Stimulated activated CD8-positive, alpha-beta memory T cell treated with anti-CD3 and anti-CD28 coated beads, Interleukin-15, amount 100 ng/mL, for 4 hours (primary cell): Measurements from ENCODE around the gene LRRC1.

Experiments
- DNase-seq, 2 donors: peaks; one replicate each; pipeline ENCODE4 v3.0.0-alpha.2; 2020; ENCODE audit warnings: low read depth in 2 of 2

Gene LRRC1

DNA sequence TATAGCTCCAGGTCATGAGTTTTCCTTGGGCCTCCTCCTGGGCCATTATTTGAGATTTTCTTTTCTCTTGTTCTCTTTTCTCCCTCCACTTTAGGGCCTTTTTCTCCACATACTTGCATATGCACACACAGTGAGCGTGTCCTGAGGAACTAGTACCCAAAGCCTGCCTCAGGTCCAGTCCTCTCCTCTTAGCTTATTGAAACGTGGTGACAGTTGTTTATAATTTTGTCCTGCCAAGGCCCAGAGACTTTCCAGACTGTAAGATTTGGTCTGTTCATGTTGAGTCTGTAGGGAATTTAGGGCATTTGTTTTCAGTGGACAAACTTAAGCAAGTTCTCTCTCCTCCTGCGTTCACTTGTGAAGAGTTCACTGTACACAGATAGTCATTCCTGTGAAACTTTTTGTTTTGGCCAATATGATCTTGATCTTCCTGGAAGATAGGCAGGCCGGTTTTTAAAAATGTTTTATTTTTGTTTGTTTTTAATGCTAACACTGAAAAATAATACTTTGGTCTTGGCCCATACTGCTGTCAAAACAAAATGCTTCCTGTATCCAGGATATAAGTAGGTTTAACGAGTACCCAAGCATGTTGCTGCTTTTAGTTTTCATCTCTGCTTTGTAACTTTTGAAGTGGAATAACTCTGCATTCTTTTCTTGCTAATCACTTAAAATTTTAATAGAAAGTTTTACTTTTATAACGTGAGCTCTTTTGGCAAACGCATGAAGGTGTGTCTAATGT, 20.7 kb downstream of the LRRC1 start:
- no peak for DNase-seq

GRCh38 chr6:53818858-53819609, 24.2 kb downstream of the LRRC1 start:
- no peak for DNase-seq

DNA sequence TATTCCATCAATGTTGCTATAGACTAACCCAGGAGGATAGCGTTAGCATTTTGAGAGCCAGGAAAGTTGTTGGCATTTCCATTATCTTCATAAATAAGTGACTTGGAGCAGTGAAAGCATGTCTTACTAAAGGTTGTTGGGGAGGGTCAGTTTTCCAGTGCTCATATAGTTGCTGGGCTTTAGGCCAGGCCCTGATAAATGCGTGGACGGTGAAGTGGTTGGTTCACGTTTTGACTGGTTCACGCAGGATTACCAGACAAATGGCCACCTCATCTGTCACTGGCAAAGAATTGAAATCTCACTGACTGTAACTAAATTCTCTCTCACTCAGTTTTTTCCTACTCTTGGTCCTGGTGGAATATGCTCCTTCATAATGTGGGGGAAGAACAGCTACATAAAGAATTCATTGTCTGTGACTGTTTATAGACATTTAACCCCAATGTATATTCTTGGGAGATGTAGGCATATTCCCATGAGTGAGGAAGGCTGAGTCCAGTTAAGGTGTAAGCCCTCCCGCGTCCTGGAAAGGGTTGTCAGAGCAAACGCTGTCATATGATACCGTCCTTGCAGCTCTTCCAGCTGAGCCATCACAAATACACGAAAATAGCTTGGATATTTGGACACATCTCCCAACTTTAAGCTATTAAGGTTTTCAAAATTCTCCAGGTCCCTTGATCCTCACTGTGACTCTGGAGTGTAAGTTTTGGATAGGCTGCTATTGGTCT, 27.8 kb downstream of the LRRC1 start:
- no peak for DNase-seq

DNA sequence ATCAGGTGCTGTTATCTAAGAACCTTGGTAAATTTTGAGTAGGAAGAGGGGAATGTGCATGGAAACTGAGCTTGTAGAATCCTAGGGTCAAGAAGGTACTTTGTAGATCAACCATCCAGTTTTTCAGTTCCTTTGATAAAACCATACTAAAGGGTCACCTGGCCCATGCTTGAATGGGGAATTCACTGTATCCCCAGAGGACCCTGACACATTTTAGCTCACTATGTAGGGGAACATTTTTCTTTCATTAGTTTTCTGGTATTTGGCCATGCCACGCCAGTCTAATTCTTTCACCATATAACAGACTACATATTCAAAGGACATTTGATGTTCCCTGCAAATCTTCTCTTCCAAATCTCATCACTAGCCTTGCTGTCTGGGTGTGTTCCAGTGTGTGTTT, 29.9 kb downstream of the LRRC1 start:
- no peak for DNase-seq

- DNase-seq, result no peak
Measured at GRCh38 chr6:53825532-53826321, 30.9 kb downstream of the LRRC1 start.

DNA sequence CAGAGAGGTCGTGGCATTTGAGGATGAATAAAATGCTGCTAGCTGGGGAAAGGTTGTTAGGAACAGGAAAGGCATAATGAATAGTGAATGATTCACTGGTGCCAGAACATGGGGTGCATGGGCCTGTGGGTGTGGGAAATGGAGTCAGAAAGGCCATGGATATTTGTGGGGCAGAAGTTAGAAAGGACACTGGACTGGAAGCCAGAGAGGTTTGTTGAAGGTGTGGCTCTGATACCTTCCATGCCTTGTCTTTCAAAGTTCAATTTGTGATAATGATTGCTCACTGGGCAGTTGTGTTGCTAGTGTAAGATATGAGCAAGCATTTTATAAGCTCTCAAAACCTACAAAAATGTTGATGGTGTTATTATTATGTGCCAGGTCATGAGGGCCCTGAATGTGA, 32.7 kb downstream of the LRRC1 start:
- DNase-seq, result no peak

DNA sequence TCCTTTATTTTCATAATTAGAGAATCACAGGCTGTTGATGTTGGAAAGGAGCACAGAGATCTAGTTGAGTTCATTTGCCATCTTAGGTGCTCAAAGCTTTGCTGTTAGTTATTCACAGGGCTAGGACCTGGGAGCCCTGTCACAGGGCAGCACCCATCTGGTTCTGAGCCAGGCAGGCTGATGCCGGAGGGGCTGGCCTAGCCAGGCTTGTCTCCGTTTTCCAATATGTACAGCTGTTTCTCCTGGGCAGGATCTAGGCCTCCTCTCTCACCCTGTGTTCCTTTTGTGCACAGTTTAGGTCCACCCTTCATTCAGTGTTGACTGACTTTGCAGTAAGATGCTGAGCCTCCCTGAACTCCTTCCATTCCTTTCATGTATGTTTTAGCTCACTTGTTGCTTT, 33.4 kb downstream of the LRRC1 start:
- DNase-seq, result no peak

GRCh38 chr6:53828966-53829697, 34.3 kb downstream of the LRRC1 start:
- DNase-seq, result no peak

DNA sequence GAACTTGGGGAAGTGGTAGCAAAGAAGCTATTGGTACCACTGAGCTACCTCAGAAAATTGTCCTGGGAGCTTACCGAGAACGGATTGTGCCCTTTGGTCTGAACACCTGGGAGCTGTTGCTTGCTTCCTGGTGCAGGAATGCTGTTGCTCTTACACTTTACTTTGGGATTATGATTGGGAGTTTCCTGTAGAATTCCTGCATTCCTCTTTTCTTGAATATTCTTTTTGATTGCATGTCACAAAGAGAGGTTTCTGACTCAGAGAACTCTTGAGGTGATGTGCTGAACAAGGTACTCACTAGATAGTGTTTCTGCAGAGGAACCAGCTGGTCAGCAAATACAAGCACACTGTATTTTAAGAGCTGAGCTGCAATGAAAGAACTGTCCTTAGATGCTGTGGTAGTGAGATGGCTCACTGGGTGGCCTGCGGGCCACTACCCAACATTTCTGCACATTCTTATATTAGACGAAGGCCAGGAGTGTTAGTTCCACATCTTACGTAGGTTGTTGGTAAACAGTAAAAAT, 35.0 kb downstream of the LRRC1 start:
- no peak for DNase-seq

DNA sequence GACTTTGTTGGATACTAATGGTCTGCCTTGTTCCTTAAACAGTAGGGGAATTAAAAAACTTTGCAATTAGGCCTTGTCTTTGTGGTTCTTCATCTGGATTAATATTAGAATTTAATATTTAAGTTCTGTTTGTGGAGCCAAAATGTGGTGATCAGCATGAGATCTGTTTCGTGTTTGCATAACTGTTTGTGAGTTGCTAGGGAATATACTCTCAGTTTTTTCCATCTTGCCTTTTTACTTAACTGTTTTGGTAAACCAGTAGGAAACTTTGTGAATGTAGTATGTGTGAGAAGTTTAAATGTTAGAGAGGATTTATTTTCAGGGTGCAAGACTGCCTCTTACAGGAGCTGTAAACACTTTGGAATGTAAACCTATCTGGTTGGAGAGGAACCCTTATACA, 35.6 kb downstream of the LRRC1 start:
- no peak for DNase-seq

GRCh38 chr6:53831081-53831869, 36.5 kb downstream of the LRRC1 start:
- no peak for DNase-seq

DNA sequence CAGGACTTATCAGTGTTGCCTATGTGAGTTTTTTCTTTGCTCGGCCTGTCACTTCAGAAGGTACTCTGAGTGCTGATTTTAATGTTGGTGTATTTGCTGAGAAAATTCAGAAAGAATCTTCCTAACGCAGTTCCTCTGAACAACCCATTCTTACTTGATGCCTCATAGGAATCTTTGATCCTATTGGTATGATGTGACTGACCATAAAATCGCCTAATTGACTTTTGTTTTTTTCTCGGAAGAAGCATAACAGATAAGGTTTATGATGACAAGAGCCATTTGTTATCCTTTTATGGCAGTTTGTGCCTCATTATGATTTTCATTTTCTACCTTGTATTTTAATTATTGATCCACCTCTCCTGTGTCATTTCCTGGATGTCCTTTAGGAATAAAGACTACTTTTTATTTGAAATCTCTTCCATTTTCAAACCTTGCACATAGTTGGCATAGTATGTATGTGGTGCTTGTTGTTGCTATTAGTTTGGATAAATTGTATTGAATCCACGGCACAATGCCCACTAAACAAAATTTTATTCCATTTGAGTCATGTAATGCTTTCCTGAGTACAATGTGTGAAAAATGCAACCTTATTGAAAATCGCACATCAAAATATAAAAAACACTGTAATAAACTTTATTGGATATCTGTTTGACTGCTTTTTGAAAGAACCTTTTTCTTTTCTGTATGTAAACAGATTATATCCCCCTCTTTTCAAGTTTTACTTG, 37.3 kb downstream of the LRRC1 start:
- no peak for DNase-seq

GRCh38 chr6:53833155-53833554, 38.4 kb downstream of the LRRC1 start:
- no peak for DNase-seq

GRCh38 chr6:53834132-53834531, 39.3 kb downstream of the LRRC1 start:
- DNase-seq, result no peak

- no peak for DNase-seq
Measured at GRCh38 chr6:53837865-53838769, 43.3 kb downstream of the LRRC1 start.

DNA sequence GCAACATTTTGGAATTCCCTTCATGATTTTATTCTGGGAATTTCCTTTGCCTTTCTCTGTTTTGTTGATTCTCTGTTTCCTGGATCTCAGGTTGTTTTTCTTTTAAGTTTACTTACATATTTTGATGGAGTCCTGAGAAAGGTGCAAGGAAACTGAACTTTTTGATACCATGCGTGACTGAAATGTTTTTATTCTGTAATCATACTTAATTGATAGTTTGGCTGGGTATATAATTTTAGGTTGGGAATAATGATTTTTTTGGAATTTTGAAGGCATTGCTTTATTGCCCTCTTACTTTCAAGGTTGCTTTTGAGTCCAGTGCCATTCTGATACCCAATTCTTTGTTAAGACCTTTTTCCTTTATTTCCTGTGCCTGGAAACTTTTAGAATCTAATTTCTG, 45.2 kb downstream of the LRRC1 start:
- no peak for DNase-seq

- no peak for DNase-seq
Measured at GRCh38 chr6:53845280-53846195, 50.7 kb downstream of the LRRC1 start.
